22Rv1 (cell line): ENCODE data around the gene UBE2H.

ENCODE experiments used
- CTCF ChIP-seq: fragments of 450-650 bp; IDR thresholded peaks from 2 replicates; pipeline ENCODE4 v1.5.1; 2017; ENCODE audit warnings: mild to moderate bottlenecking
- ZFX ChIP-seq: fragments of 450-650 bp; IDR thresholded peaks from 2 replicates; pipeline ENCODE4 v1.6.1; 2017; ENCODE audit warnings: antibody characterized with exemption, borderline replicate concordance

- no peak for TF ChIP-seq CTCF
- TF ChIP-seq ZFX = no peak
Measured at GRCh38 chr7:129902788-129903422, 49.9 kb downstream of the UBE2H start.
